Hindlimb muscle (tissue), 1 donor: ENCODE data around the gene WDR18. TPM values are rescaled to one million over a fixed set of nuclear protein-coding genes. Genes with fewer than 3 reads are reported as not detected.
"Not testable (repeated sequence)": the region's sequence is repeated elsewhere in the genome, so short reads cannot be mapped to it uniquely, and the experiment has no call there.

Experiments used
- DNase-seq: peaks from one replicate; pipeline ENCODE4 v3.0.0-alpha.2; 2013
- polyA plus RNA-seq: library from polyadenylated mRNA; unstranded; fragments of 120-200 nt; gene quantifications from one replicate; pipeline ENCODE4 v1.2.1, GENCODE V29; 2013; ENCODE audit not compliant: insufficient read length

WDR18 gene
- polyA plus RNA-seq, 1 donor = 39.3 TPM

DNA sequence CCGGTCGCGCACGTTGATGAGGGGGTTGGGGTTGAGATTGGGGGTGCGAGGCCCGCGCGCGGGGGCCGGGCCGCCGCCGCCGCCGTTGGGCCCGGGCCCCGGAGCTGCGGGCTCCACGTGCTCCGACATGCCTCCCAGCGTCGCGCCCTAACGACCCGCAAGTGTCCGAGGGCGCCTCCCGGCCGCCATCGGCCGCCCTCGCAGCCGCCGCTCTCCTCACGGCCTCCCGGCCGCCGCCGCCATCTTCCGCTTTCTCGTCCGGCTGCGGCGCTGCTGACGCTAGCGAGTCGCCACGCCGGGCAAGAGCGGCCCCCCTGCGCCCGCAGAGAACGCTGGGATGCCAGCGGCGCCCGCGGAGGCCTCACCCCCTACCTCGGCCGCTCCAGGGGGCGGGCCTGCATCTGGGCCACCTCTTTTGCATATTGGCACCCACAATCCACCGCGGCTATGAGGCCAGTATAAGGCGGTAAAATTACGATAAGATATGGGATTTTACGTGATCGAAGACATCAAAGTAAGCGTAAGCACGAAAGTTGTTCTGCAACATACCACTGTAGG, 36.8 kb downstream of the WDR18 start, which contains the start of gene TMEM259:
Gene TMEM259, minus strand, starts transcription at position 256 of the 558 bp plus-strand sequence. Its CDS starts 127 bp downstream, at position 129.
- DNase-seq = peak; percentile 98

- DNase-seq = not testable (repeated sequence)
Observed at GRCh38 chr19:1023883-1024188, 39.7 kb downstream of the WDR18 start.

GRCh38 chr19:1025080-1025479, 40.9 kb downstream of the WDR18 start:
- not testable (repeated sequence) for DNase-seq

GRCh38 chr19:1025960-1026782, 42.0 kb downstream of the WDR18 start, which contains the start of gene CNN2:
TSS of gene CNN2 (plus strand) at chr19:1026608. CDS start at chr19:1026662, 54 bp downstream.
- peak; percentile 81 for DNase-seq

DNA sequence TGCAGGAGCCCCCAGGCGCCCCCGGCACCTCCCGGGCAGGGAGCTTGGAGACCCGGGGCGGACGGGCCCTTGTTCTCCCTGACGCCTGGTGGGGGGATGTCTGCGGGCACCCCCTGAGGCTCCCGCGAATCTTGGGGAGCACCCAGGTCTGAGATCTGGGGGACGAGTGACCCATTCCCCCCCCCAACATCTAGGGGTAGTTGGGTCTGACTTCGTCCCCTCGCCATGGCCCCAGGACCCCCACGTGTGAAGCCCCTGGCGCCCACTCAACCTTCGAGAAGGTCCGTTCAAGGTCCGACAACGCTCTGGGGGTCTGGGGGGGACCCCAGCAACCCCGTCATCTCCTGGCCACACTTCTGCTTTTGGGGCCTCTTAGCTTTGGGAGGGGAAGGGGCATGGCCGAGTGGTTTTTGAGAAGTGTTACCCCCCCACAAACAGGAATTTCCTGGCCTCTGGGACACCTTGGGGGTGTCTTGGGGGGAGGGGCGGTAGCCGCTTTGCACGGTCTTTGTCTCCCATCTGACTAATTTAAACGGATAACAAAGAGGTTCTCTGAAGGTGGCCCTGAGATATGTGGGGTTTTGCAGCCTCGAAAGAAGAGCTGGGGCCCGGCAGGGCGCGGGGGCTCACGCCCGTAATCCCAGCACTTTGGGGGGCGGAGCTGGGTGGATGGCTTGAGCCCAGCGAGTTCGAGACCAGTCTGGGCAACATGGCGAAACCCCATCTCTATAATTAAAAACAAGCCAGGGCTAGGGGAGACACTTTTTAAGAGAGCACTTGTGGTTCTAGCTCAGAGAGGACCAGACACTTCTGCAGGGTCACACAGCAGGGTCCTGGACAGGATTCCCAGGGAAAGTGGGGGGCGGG, 42.9 kb downstream of the WDR18 start:
- no peak for DNase-seq

DNA sequence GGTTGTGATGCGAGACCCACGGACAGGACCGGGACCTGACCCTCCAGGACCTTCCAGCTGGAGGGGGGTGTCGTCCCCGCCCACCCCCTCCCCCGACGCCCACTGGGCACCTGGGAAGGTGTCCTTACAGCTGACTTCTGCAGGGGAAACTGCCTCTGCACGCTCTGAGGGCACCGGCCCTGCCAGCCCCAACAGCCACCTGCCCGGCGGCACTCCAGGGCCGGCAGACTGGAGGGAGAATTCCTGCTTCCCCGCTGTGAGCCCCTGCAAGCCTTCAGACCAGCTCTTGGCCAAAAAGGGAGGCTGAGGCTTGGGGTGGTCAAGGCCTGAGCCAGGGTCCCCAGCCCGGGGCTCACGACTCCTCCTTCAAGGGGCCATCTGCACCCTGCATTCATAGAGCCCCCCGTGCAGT, 43.5 kb downstream of the WDR18 start:
- no peak for DNase-seq

DNA sequence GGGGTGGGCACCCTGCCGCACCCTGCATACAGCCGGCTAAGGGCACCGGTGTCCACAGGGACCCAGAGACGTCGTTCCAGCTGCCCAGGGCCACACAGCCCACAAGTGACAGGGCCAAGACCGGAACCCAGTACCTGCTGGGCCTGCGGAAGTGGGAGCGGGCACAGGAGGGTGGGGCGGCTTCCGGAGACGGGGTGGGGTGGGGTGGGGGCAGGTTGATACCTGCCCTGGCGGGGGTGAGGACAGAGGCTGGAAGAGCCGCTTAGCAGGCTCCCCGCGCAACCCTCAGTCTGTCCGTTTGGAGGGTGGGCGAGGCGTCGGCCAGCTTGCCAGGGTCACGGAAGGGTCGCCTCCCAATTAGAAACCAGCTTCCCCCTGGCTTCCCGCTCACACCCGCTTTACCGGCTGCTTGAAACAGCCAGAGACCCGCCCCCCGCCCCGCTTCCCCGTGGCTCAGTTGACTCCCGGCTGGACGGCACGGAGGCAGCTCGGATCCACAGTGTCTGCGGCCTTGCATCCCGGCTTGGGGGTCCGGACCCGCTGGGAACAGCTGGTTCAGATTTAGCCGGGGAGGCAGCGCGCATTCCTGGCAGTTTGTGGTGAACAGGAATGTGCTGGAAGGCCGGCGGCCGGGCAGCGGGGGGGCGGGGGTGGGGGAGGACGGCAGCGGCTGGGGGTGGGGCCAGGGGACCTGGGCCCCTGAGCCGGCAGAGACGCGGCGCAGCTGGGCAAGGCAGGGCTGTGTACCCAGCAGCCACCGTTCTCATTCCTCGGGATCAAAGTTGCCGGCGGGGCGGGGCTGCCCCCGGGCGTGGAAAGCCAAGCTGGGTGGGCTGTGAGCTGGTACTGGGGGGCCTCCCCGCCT, 44.1 kb downstream of the WDR18 start:
- DNase-seq = peak; percentile 71

DNA sequence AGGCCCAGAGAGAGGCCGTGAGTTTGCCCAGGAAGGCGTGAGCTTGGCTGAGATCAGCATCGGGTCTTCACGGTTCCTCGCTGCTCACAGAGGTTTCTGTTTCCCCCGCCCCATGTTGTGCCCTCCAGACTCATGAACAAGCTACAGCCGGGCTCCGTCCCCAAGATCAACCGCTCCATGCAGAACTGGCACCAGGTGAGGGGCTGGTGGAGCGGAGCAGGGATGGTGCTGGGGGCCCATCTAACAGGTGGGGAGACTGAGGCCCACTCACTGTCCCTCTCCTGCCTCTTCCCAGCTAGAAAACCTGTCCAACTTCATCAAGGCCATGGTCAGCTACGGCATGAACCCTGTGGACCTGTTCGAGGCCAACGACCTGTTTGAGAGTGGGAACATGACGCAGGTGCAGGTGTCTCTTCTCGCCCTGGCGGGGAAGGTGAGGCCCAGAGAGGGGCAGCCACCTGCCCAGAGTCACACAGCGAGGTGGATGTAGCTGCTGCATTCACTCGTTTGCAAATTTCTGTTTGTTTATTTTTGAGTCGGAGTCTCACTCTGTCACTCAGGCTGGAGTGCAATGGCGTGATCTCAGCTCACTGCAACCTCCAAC, 48.2 kb downstream of the WDR18 start:
- no peak for DNase-seq

- no peak for DNase-seq
Observed at GRCh38 chr19:1035998-1036621, 52.0 kb downstream of the WDR18 start.

- no peak for DNase-seq
Observed at GRCh38 chr19:1037621-1038064, 53.5 kb downstream of the WDR18 start.

- DNase-seq = no peak
Observed at GRCh38 chr19:1038978-1039645, 55.0 kb downstream of the WDR18 start.

- DNase-seq = peak; percentile 94
Observed at GRCh38 chr19:1039646-1040475, 55.7 kb downstream of the WDR18 start, which contains the start of gene ABCA7. TSS of gene ABCA7 (plus strand) at chr19:1040107. CDS start at chr19:1041362, 1,255 bp downstream.

GRCh38 chr19:1040476-1041271, 56.5 kb downstream of the WDR18 start:
- DNase-seq = peak; percentile 84

GRCh38 chr19:1041272-1041834, 57.2 kb downstream of the WDR18 start:
- DNase-seq = no peak

- peak; percentile 70 for DNase-seq
Observed at GRCh38 chr19:1041835-1042685, 57.9 kb downstream of the WDR18 start.

DNA sequence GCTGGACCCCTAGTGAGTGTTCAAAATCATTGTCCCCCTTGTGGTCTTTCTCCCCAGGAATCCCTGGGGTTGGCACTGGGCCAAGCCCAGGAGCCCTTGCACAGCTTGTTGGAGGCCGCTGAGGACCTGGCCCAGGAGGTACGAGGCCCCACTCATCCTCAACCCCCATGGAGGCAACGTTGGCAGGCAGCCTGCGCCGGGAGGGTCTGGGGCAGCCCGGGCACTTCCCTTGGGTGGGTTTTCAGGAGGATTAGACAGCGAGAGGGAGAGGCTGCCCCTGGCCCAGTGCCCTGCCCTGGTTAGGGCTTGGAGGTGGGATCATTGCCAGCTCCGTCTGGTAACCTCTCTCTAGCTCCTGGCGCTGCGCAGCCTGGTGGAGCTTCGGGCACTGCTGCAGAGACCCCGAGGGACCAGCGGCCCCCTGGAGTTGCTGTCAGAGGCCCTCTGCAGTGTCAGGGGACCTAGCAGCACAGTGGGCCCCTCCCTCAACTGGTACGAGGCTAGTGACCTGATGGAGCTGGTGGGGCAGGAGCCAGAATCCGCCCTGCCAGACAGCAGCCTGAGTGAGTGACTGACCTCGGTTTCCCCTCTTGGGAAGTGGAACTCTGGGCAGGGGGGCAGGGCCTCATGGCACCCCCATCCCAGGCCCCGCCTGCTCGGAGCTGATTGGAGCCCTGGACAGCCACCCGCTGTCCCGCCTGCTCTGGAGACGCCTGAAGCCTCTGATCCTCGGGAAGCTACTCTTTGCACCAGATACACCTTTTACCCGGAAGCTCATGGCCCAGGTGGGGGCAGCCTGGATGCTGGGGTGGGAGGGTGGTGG, 58.8 kb downstream of the WDR18 start:
- no peak for DNase-seq
